Mesendoderm (in vitro differentiated cells): ENCODE data around the gene FAM117B.

Experiments used
- DNase-seq: peaks from one replicate; pipeline ENCODE4 v3.0.0; 2013
- H2AK5ac ChIP-seq: 2 replicates; pipeline ENCODE4 v1.6.1; 2013; ENCODE audit warnings: low read length, inconsistent platforms
- H2BK120ac ChIP-seq: 2 replicates; pipeline ENCODE4 v1.6.1; 2013; ENCODE audit warnings: low read depth, mild to moderate bottlenecking, low read length, moderate library complexity, mixed read lengths
- H2BK15ac ChIP-seq: replicated peaks from 2 replicates; pipeline ENCODE4 v1.6.1; 2013; ENCODE audit warnings: low read depth, mild to moderate bottlenecking, moderate library complexity
- H2BK5ac ChIP-seq: 2 replicates; pipeline ENCODE4 v1.6.1; 2013; ENCODE audit warnings: low read length, inconsistent platforms
- H3K18ac ChIP-seq: 2 replicates; pipeline ENCODE4 v1.6.1; 2013; ENCODE audit warnings: mild to moderate bottlenecking, low read length, mixed read lengths
- H3K23ac ChIP-seq: one replicate; pipeline ENCODE4 v1.6.1; 2013; ENCODE audit warnings: low read length
- H3K27ac ChIP-seq: 2 replicates; pipeline ENCODE4 v1.5.1; 2013; ENCODE audit warnings: low read depth, mild to moderate bottlenecking, inconsistent platforms, low read length, moderate library complexity
- H3K27me3 ChIP-seq: 2 replicates; pipeline ENCODE4 v1.6.1; 2013; ENCODE audit warnings: low read length, control low read depth, mild to moderate bottlenecking, inconsistent platforms; ENCODE audit not compliant: insufficient read depth, poor library complexity
- H3K36me3 ChIP-seq: 2 replicates; pipeline ENCODE4 v1.6.1; 2013; ENCODE audit warnings: low read length, inconsistent platforms; ENCODE audit not compliant: control insufficient read depth, insufficient read depth
- H3K4ac ChIP-seq: one replicate; pipeline ENCODE4 v1.6.1; 2013; ENCODE audit warnings: low read depth, mild to moderate bottlenecking, low read length, moderate library complexity
- H3K4me1 ChIP-seq: 2 replicates; pipeline ENCODE4 v1.6.1; 2013; ENCODE audit warnings: low read depth, low read length, inconsistent platforms; ENCODE audit not compliant: control insufficient read depth
- H3K4me2 ChIP-seq: 2 replicates; pipeline ENCODE4 v1.6.1; 2013; ENCODE audit warnings: low read length
- H3K4me3 ChIP-seq: 2 replicates; pipeline ENCODE4 v1.5.1; 2013; ENCODE audit warnings: mild to moderate bottlenecking, low read length
- H3K56ac ChIP-seq: one replicate; pipeline ENCODE4 v1.6.1; 2013; ENCODE audit warnings: low read length
- H3K79me1 ChIP-seq: 2 replicates; pipeline ENCODE4 v1.6.1; 2013; ENCODE audit warnings: low read length, inconsistent platforms
- H3K79me2 ChIP-seq: 2 replicates; pipeline ENCODE4 v1.6.1; 2013; ENCODE audit warnings: mild to moderate bottlenecking, low read length; ENCODE audit not compliant: control insufficient read depth, insufficient read depth
- H3K9ac ChIP-seq: 2 replicates; pipeline ENCODE4 v1.6.1; 2013; ENCODE audit warnings: low read length, inconsistent platforms
- H4K5ac ChIP-seq: one replicate; pipeline ENCODE4 v1.6.1; 2013; ENCODE audit warnings: low read length
- H4K8ac ChIP-seq: one replicate; pipeline ENCODE4 v1.6.1; 2013; ENCODE audit warnings: low read depth, mild to moderate bottlenecking, control low read depth, low read length, moderate library complexity
- WGBS: extraction: QIAGEN DNeasy Blood & Tissue Kit; methylation state at CpG from one replicate; pipeline ENCODE4 v1.1.7; 2013; ENCODE audit warnings: low lambda C conversion rate, missing lambda C conversion rate; ENCODE audit not compliant: insufficient coverage; ENCODE audit errors: extremely low coverage; 5-methylcytosine and 5-hydroxymethylcytosine counted together

Gene FAM117B

DNA sequence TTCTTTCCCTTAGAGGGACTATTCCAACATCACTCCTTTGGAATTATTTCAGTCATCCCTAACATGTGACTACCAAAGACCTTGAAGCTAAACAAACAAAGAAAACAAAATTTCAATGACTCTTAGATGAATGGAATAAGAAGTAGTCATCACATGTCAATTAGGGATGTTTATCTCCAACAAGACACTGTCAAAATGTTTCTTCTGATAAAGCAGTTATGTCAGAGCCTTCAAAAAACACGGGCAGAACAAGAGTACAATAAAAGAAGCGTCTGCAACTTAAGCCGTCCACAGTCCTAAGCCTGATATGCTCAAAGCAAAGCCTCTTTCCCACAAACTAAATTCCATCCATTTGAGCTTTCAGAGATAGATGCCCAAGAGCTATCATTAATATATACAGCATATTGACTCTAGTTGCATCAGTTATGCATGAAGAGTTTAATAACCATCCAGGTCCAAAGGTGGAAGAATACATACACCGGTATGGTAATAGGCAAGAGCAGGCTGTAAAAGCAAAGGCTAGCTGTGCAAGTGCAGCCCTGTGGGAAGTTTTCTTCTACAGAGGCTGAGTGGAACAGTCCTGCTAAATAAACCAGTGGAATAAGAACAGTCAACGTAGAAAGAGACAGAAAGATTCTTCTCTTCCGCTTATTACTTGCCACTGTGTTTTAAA is 138.7 kb downstream of the FAM117B start:
- Histone ChIP-seq H3K27me3 (no peaks in the 10 kb centered on the region), H3K18ac (no peak overlapping the region), H3K4me2 (no peak overlapping the region), H3K4me1 (no peaks in the 10 kb centered on the region), H2BK15ac (no peak overlapping the region), H3K79me2 (no peaks in the 10 kb centered on the region), H2AK5ac (no peak overlapping the region), H4K5ac (no peak overlapping the region), H3K23ac (no peak overlapping the region), H3K56ac (no peak overlapping the region), H3K4me3 (no peak overlapping the region), H2BK120ac (no peak overlapping the region), H3K36me3 (no peaks in the 10 kb centered on the region), H3K9ac (no peak overlapping the region), H3K79me1 (no peaks in the 10 kb centered on the region), H3K27ac (no peak overlapping the region), H4K8ac (no peak overlapping the region), H2BK5ac (no peak overlapping the region), H3K4ac (no peak overlapping the region)
- no peak for DNase-seq
- WGBS: no CpG with 5 or more reads among the region's 6 CpGs

DNA sequence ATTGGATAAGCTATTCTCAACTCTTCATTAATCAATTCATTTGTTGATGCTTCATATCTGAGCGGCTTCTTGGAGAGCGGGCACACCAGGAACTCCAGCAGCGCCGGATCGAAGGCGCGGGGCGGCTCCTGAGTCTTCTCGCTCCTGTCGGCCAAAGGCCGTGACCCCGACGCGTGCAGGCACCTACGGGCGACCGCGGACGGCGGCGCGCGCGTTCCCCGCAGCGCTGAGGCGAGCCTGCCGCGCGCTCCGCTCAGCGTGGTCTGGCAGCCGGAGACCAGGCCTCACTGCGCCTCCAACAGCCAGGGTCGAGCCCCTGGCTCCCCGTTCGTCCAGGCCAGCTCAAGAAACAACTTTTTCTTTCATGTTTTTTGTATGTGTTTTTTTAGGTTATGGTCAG is 139.3 kb downstream of the FAM117B start:
- H3K27ac ChIP-seq: no peak overlapping the region
- WGBS: no CpG with 5 or more reads among the region's 37 CpGs
- DNase-seq: no peak

GRCh38 chr2:202778217-202778616 is 143.4 kb downstream of the FAM117B start:
- no peak overlapping the region for H3K4me2 ChIP-seq
- H3K36me3 ChIP-seq: no peaks in the 10 kb centered on the region
- H2BK15ac ChIP-seq: no peak overlapping the region
- no peak overlapping the region for H4K5ac ChIP-seq
- no peak overlapping the region for H3K4me3 ChIP-seq
- no peak overlapping the region for H3K9ac ChIP-seq
- H3K79me2 ChIP-seq: no peaks in the 10 kb centered on the region
- H3K56ac ChIP-seq: no peak overlapping the region
- H3K27ac ChIP-seq: no peak overlapping the region
- no peak overlapping the region for H3K18ac ChIP-seq
- H2AK5ac ChIP-seq: no peak overlapping the region
- DNase-seq: no peak
- H3K79me1 ChIP-seq: no peaks in the 10 kb centered on the region
- H3K27me3 ChIP-seq: no peaks in the 10 kb centered on the region
- H3K23ac ChIP-seq: no peak overlapping the region
- no peak overlapping the region for H2BK120ac ChIP-seq
- no CpG with 5 or more reads among the region's 2 CpGs for WGBS
- H2BK5ac ChIP-seq: no peak overlapping the region
- no peaks in the 10 kb centered on the region for H3K4me1 ChIP-seq
- H3K4ac ChIP-seq: no peak overlapping the region
- no peak overlapping the region for H4K8ac ChIP-seq

More for the DNA sequence above, 139.3 kb downstream of the FAM117B start:
- H2BK120ac ChIP-seq: no peak overlapping the region
- H3K4me1 ChIP-seq: no peaks in the 10 kb centered on the region
- H3K4ac ChIP-seq: no peak overlapping the region
- H3K4me2 ChIP-seq: no peak overlapping the region
- no peak overlapping the region for H2AK5ac ChIP-seq
- no peak overlapping the region for H3K4me3 ChIP-seq
- no peaks in the 10 kb centered on the region for H3K79me2 ChIP-seq
- H4K8ac ChIP-seq: no peak overlapping the region
- no peak overlapping the region for H3K56ac ChIP-seq
- no peak overlapping the region for H2BK15ac ChIP-seq
- H3K36me3 ChIP-seq: no peaks in the 10 kb centered on the region
- H4K5ac ChIP-seq: no peak overlapping the region
- no peaks in the 10 kb centered on the region for H3K27me3 ChIP-seq
- H2BK5ac ChIP-seq: no peak overlapping the region
- H3K9ac ChIP-seq: no peak overlapping the region
- no peak overlapping the region for H3K23ac ChIP-seq
- no peaks in the 10 kb centered on the region for H3K79me1 ChIP-seq
- H3K18ac ChIP-seq: no peak overlapping the region

DNA sequence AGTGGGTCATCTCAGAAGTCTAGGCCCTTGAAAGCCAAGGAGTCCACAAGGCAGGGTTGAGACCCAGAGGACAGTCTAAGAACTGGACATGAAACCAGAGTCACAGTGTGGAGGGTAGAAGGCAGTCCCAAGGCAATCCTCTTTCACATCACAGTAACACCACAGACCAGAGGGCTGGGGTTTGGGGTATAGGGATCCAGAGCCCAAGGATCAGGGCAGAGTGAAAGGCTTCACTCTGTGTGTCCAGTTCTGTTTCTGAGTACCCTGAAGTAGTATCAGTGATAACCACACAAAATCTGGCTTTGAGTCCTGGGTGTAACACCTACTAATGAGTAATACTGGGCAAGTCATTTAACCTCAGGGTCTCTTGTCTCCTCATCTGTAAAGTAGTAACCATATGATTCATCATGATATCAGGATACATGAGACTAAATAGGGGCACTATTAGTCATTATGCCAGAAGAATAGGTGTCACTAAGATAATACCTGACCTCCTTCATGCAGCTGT is 145.8 kb downstream of the FAM117B start:
- Histone ChIP-seq H3K27ac (no peak overlapping the region), H3K79me1 (no peaks in the 10 kb centered on the region), H3K4me1 (no peaks in the 10 kb centered on the region), H4K5ac (no peak overlapping the region), H3K36me3 (no peaks in the 10 kb centered on the region), H2BK5ac (no peak overlapping the region), H2BK120ac (no peak overlapping the region), H3K79me2 (no peaks in the 10 kb centered on the region), H3K4me3 (no peak overlapping the region), H3K18ac (no peak overlapping the region), H4K8ac (no peak overlapping the region), H2BK15ac (no peak overlapping the region), H3K9ac (no peak overlapping the region), H3K56ac (no peak overlapping the region), H2AK5ac (no peak overlapping the region), H3K27me3 (no peaks in the 10 kb centered on the region), H3K4ac (no peak overlapping the region), H3K4me2 (no peak overlapping the region), H3K23ac (no peak overlapping the region)
- no peak for DNase-seq

DNA sequence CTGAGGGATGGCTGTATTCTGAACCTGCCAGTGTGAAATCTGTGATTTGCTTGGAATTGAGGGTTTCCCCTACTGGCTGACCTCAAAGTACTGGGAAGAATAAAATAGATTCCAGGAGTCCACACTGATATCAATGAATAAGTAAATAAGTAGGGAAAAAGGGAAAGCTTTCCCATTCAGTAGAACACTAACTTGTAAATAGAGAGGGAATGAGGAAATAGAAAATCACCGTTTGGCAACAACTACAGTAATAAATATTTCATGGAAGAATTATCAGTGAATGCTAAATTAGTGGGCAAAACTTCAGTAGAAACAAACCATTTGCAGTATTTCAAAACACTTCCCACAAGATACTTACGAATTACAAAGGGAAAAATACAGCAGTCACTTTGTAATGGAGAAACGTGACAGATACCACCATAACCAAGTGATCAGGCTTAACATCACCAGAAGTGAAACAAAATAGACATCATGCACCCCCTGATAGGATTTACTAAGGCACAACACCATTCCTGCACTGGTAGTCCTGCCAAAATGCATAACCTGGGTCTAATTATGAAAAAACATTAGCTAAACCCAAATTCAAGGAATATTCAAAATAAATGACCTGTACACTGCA is 148.3 kb downstream of the FAM117B start:
- Histone ChIP-seq H4K5ac (no peak overlapping the region), H3K18ac (no peak overlapping the region), H3K4me3 (no peak overlapping the region), H2BK120ac (no peak overlapping the region), H3K4me2 (no peak overlapping the region), H3K4ac (no peak overlapping the region), H3K36me3 (no peaks in the 10 kb centered on the region), H3K79me2 (no peaks in the 10 kb centered on the region), H3K27ac (no peak overlapping the region), H4K8ac (no peak overlapping the region), H3K4me1 (no peaks in the 10 kb centered on the region), H2AK5ac (no peak overlapping the region), H2BK5ac (no peak overlapping the region), H3K27me3 (no peaks in the 10 kb centered on the region), H3K79me1 (no peaks in the 10 kb centered on the region), H3K23ac (no peak overlapping the region), H2BK15ac (no peak overlapping the region), H3K56ac (no peak overlapping the region), H3K9ac (no peak overlapping the region)
- no CpG with 5 or more reads among the region's 3 CpGs for WGBS
- no peak for DNase-seq

- H3K4me1 ChIP-seq: no peaks in the 10 kb centered on the region
- H3K4me3 ChIP-seq: no peak overlapping the region
- WGBS: no CpG with 5 or more reads among the region's 2 CpGs
- H3K27ac ChIP-seq: no peak overlapping the region
- no peak overlapping the region for H3K4ac ChIP-seq
- H3K18ac ChIP-seq: no peak overlapping the region
- no peak overlapping the region for H4K5ac ChIP-seq
- no peak overlapping the region for H2AK5ac ChIP-seq
- no peaks in the 10 kb centered on the region for H3K27me3 ChIP-seq
- H3K4me2 ChIP-seq: no peak overlapping the region
- H3K79me2 ChIP-seq: no peaks in the 10 kb centered on the region
- no peak overlapping the region for H3K23ac ChIP-seq
- DNase-seq: no peak
- no peaks in the 10 kb centered on the region for H3K79me1 ChIP-seq
- H3K36me3 ChIP-seq: no peaks in the 10 kb centered on the region
- H3K56ac ChIP-seq: no peak overlapping the region
- H2BK15ac ChIP-seq: no peak overlapping the region
- no peak overlapping the region for H2BK120ac ChIP-seq
- no peak overlapping the region for H3K9ac ChIP-seq
- no peak overlapping the region for H4K8ac ChIP-seq
- H2BK5ac ChIP-seq: no peak overlapping the region
Measured at GRCh38 chr2:202786842-202787241, 152.1 kb downstream of the FAM117B start.
